ENCODE data around the gene IMPDH1.

Gene IMPDH1

GRCh38 chr7:128357217-128357613 is 52.6 kb downstream of the IMPDH1 start:
- no peak for DNase-seq

GRCh38 chr7:128356546-128357216 is 53.1 kb downstream of the IMPDH1 start:
- no peak for DNase-seq

GRCh38 chr7:128353610-128354009 is 56.2 kb downstream of the IMPDH1 start:
- DNase-seq: no peak

GRCh38 chr7:128353189-128353588 is 56.6 kb downstream of the IMPDH1 start:
- DNase-seq: no peak

- no peak for DNase-seq
Observed at GRCh38 chr7:128352636-128353035, 57.1 kb downstream of the IMPDH1 start.

- peak; percentile 34 to 49 for DNase-seq
Observed at GRCh38 chr7:128352153-128352537, 57.6 kb downstream of the IMPDH1 start.

- peak in 1 of 2 donors; percentile 14 for DNase-seq
Observed at GRCh38 chr7:128351296-128352152, 58.3 kb downstream of the IMPDH1 start.

- no peak for DNase-seq
Observed at GRCh38 chr7:128350708-128351295, 59.0 kb downstream of the IMPDH1 start.

GRCh38 chr7:128349466-128349825 is 60.3 kb downstream of the IMPDH1 start:
- no peak for DNase-seq

- DNase-seq: peak; percentile 58 to 66
Observed at GRCh38 chr7:128347647-128348097, 62.1 kb downstream of the IMPDH1 start.

- DNase-seq: no peak
Observed at GRCh38 chr7:128344431-128344774, 65.4 kb downstream of the IMPDH1 start.

GRCh38 chr7:128343554-128344430 is 66.0 kb downstream of the IMPDH1 start, which contains the start of gene RBM28:
RBM28 (minus strand) TSS chr7:128343908; CDS start chr7:128343793, 115 bp downstream.
- DNase-seq: peak; percentile 83 to 85

Measured in stimulated activated CD4-positive, alpha-beta T cell treated with anti-CD3 and anti-CD28 coated beads, Interleukin-2, amount 100 ng/mL, for 24 hours (primary cell).